Endothelial cell of umbilical vein (primary cell): ENCODE measurements around the gene FAXDC2. TPM values are rescaled to one million over a fixed set of nuclear protein-coding genes. Genes with fewer than 3 reads are reported as not detected.

Experiments used
- BruUV-seq: library from RNA; stranded (reverse); fragments of 400-500 nt; replicated peaks from 2 replicates; lab custom pipeline; 2021; lab: Mats Ljungman, UMichigan
- CTCF ChIA-PET: fragments of 300-600, 350-600 bp; sonication (Branson Sonifier 250); formaldehyde crosslinking; loops from one replicate; lab custom pipeline; 2021; ENCODE audit warnings: antibody characterized with exemption, inconsistent platforms; lab: Charles Lee
- POLR2A ChIA-PET: fragments of 300-600, 350-600 bp; sonication (Branson Sonifier 250); formaldehyde crosslinking; loops from one replicate; lab custom pipeline; 2021; ENCODE audit warnings: antibody characterized with exemption, inconsistent platforms; lab: Charles Lee
- DNase-seq: peaks from one replicate; pipeline ENCODE4 v3.0.0-alpha.2; 2011; ENCODE audit warnings: low read depth, low spot score
- FAIRE-seq: peaks from 2 replicates; lab custom pipeline; 2011; peaks lifted over from hg19 to GRCh38; lab: Jason Lieb, UNC
- H2AFZ ChIP-seq: 2 replicates; pipeline ENCODE4 v1.6.0; 2012; ENCODE audit warnings: low read depth, low read length, control low read depth, inconsistent platforms
- H3K27ac ChIP-seq: 2 replicates; pipeline ENCODE4 v1.5.1; 2011; ENCODE audit warnings: low read depth, mild to moderate bottlenecking, control low read depth, low read length, moderate library complexity; ENCODE audit not compliant: insufficient read depth
- H3K27me3 ChIP-seq, 2 experiments: 2 replicates each; pipeline versions ENCODE4 v1.6.0 to v1.6.1; 2011; ENCODE audit warnings: low read length in 2 of 2, mixed read lengths in 1 of 2; ENCODE audit not compliant: control insufficient read depth in 2 of 2, insufficient read depth in 2 of 2
- H3K36me3 ChIP-seq, 2 experiments: 2 replicates in 1 of 2; 3 replicates in 1 of 2; pipeline ENCODE4 v1.5.1; 2011; ENCODE audit warnings: low read length in 2 of 2, mild to moderate bottlenecking in 1 of 2, moderate library complexity in 1 of 2; ENCODE audit not compliant: control insufficient read depth in 2 of 2, insufficient read depth in 2 of 2; ENCODE audit errors: extremely low read depth in 1 of 2
- H3K4me1 ChIP-seq: 3 replicates; pipeline ENCODE4 v1.5.1; 2011; ENCODE audit warnings: mild to moderate bottlenecking, low read length; ENCODE audit not compliant: control insufficient read depth, insufficient read depth; ENCODE audit errors: extremely low read depth
- H3K4me2 ChIP-seq: 2 replicates; pipeline ENCODE4 v1.6.1; 2011; ENCODE audit warnings: low read length, control low read depth, mixed read lengths; ENCODE audit not compliant: insufficient read depth
- H3K4me3 ChIP-seq, 3 experiments: fragments of 200-600 bp in 1 of 3; sonication (generic), shearing (Covaris generic) in 1 of 3; replicated peaks in 1 of 3; 2 replicates each; pipeline ENCODE4 v1.5.1; 2011 to 2016; ENCODE audit warnings: control low read depth in 3 of 3, low read length in 3 of 3, mild to moderate bottlenecking in 2 of 3, inconsistent platforms in 1 of 3, low read depth in 1 of 3, moderate library complexity in 1 of 3; ENCODE audit not compliant: insufficient read depth in 1 of 3
- H3K79me2 ChIP-seq: 2 replicates; pipeline ENCODE4 v1.6.0; 2012; ENCODE audit warnings: low read length, inconsistent platforms; ENCODE audit not compliant: control insufficient read depth, insufficient read depth
- H3K9ac ChIP-seq: replicated peaks from 2 replicates; pipeline ENCODE3; 2011; ENCODE audit warnings: low read length, control low read depth; ENCODE audit not compliant: insufficient read depth; ENCODE audit errors: extremely low read depth
- H3K9me1 ChIP-seq: replicated peaks from 3 replicates; pipeline ENCODE4 v1.6.0; 2011; ENCODE audit warnings: mild to moderate bottlenecking, low read length; ENCODE audit not compliant: control insufficient read depth, insufficient read depth; ENCODE audit errors: extremely low read depth
- H3K9me3 ChIP-seq: replicated peaks from 2 replicates; pipeline ENCODE4 v1.5.1; 2012; ENCODE audit warnings: low read length, inconsistent platforms; ENCODE audit not compliant: control insufficient read depth, insufficient read depth
- H4K20me1 ChIP-seq: replicated peaks from 2 replicates; pipeline ENCODE3; 2011; ENCODE audit warnings: mild to moderate bottlenecking, low read length; ENCODE audit not compliant: control insufficient read depth, insufficient read depth; ENCODE audit errors: extremely low read depth
- EZH2 ChIP-seq: IDR thresholded peaks from 2 replicates; pipeline ENCODE4 v1.6.1; 2012; ENCODE audit warnings: borderline replicate concordance, low read depth, mild to moderate bottlenecking, moderate library complexity, low read length, inconsistent platforms; ENCODE audit not compliant: severe bottlenecking
- FOS ChIP-seq: IDR thresholded peaks from 2 replicates; pipeline ENCODE4 v1.6.1; 2011; ENCODE audit warnings: mild to moderate bottlenecking, low read length, moderate library complexity, borderline replicate concordance; ENCODE audit not compliant: insufficient read depth
- GATA2 ChIP-seq: IDR thresholded peaks from 2 replicates; pipeline ENCODE4 v1.7.0; 2011; ENCODE audit warnings: low read depth, mild to moderate bottlenecking, moderate library complexity, mixed read lengths, low read length; ENCODE audit not compliant: insufficient read length, insufficient read depth
- JUN ChIP-seq: IDR thresholded peaks from 2 replicates; pipeline ENCODE4 v1.6.1; 2011; ENCODE audit warnings: borderline replicate concordance, low read depth; ENCODE audit not compliant: insufficient read length, insufficient read depth
- MYC ChIP-seq: IDR thresholded peaks from one replicate; pipeline ENCODE4 v1.6.1; 2011; ENCODE audit warnings: mild to moderate bottlenecking, low read depth, low read length
- POLR2A ChIP-seq: IDR thresholded peaks from 2 replicates; pipeline ENCODE4 v1.6.1; 2012; ENCODE audit warnings: low read depth, mild to moderate bottlenecking, control low read depth, low read length
- POLR2AphosphoS5 ChIP-seq: IDR thresholded peaks from 2 replicates; pipeline ENCODE4 v1.6.1; 2012; ENCODE audit warnings: low read depth, mild to moderate bottlenecking, control low read depth, low read length, moderate library complexity; ENCODE audit not compliant: insufficient read depth
- dilution Hi-C: fragments of 300-500 bp; cut with MboI; formaldehyde crosslinking; loops from one replicate; pipeline ENCODE4 v1.15.0; 2019; ENCODE audit warnings: low sequenced_read_pairs; ENCODE audit not compliant: extremely low pct_ligation_motif_present
- intact Hi-C: fragments of 100-400 bp; cut with micrococcal nuclease; formaldehyde crosslinking; loops from one replicate; pipeline ENCODE4 v1.10.0; 2022
- polyA plus RNA-seq, 4 experiments: library from polyadenylated mRNA; depleted of rRNA in 3 of 4; stranded (reverse) in 3 of 4; unstranded in 1 of 4; fragments of >200 nt; gene quantifications; 2 replicates each; pipeline versions ENCODE4 v1.2.1 to v1.2.3, GENCODE V29; 2011 to 2012; ENCODE audit warnings: missing spikeins in 1 of 4
- total RNA-seq: library from RNA; stranded (reverse); gene quantifications from 2 replicates; pipeline ENCODE4 v1.2.3, GENCODE V29; 2021
- TF ChIP-seq, protein P1 (sequence below): IDR thresholded peaks from 2 replicates; pipeline ENCODE4 v1.6.1; 2011; ENCODE audit not compliant: insufficient read depth, insufficient read length
- TF ChIP-seq, protein P2 (sequence below), 2 donors: IDR thresholded peaks; 1 replicate in 1 of 2; 2 replicates in 1 of 2; pipeline ENCODE4 v1.5.1; 2011; ENCODE audit warnings: low read length in 2 of 2, mild to moderate bottlenecking in 2 of 2, moderate library complexity in 2 of 2, control low read depth in 1 of 2, inconsistent platforms in 1 of 2, low read depth in 1 of 2; ENCODE audit not compliant: insufficient read depth in 1 of 2; ENCODE audit errors: extremely low read depth in 1 of 2

Gene FAXDC2
- total and polyA plus RNA-seq, 2 donors (not counting 3 experiments of a cell fraction or from before 2014, with no cell fraction given): 8.3 to 12.0 TPM

DNA sequence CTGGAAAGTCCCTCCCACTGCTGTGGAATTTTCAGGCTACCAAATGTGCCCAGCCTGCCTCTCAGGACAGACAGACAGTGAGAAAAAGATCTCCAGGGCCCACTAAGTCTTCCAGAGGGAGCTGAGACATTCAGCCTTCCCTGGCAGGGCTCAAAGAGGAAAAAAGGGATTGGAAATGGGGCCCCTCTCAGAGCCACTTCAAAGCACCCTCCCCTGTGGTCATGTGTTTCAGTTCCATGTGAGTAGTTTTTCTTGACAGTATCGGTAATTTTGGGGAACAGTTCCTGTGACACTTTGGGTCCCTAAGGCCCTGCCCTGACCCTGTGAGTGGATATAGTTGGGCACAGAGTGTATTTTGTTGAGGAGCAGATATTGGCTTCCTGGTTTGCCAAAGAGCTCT, 70.3 kb downstream of the FAXDC2 start:
- H3K4me2 ChIP-seq: no peak overlapping the region
- peaks cover 3% of the 10 kb centered on the region for H3K9me1 ChIP-seq
- DNase-seq (no peak), FAIRE-seq (no peak)
- no peaks in the 10 kb centered on the region for H3K36me3 ChIP-seq
- TF ChIP-seq POLR2A: no peak
- TF ChIP-seq, protein P1, sequence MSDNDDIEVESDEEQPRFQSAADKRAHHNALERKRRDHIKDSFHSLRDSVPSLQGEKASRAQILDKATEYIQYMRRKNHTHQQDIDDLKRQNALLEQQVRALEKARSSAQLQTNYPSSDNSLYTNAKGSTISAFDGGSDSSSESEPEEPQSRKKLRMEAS: no peak
- TF ChIP-seq FOS: no peak
- no peak for TF ChIP-seq POLR2AphosphoS5
- no peak for TF ChIP-seq MYC
- no peak for TF ChIP-seq JUN
- no peak for TF ChIP-seq EZH2
- TF ChIP-seq, protein P2, sequence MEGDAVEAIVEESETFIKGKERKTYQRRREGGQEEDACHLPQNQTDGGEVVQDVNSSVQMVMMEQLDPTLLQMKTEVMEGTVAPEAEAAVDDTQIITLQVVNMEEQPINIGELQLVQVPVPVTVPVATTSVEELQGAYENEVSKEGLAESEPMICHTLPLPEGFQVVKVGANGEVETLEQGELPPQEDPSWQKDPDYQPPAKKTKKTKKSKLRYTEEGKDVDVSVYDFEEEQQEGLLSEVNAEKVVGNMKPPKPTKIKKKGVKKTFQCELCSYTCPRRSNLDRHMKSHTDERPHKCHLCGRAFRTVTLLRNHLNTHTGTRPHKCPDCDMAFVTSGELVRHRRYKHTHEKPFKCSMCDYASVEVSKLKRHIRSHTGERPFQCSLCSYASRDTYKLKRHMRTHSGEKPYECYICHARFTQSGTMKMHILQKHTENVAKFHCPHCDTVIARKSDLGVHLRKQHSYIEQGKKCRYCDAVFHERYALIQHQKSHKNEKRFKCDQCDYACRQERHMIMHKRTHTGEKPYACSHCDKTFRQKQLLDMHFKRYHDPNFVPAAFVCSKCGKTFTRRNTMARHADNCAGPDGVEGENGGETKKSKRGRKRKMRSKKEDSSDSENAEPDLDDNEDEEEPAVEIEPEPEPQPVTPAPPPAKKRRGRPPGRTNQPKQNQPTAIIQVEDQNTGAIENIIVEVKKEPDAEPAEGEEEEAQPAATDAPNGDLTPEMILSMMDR (IDR thresholded peaks at IDR 0.05; ENCODE audit: extremely low read depth in 1 of 2, insufficient read depth in 1 of 2, low read depth in 1 of 2, low read length in 2 of 2): no peak
- TF ChIP-seq GATA2: no peak
- H3K4me1 ChIP-seq: no peaks in the 10 kb centered on the region
- no peaks in the 10 kb centered on the region for H3K9me3 ChIP-seq
- peaks cover 99% of the 10 kb centered on the region for H3K79me2 ChIP-seq
- no peak overlapping the region for H3K9ac ChIP-seq
- dilution Hi-C loops: no loop called here
- no peak overlapping the region for H2AFZ ChIP-seq
- peaks cover 9% of the 10 kb centered on the region for H4K20me1 ChIP-seq
- H3K27ac ChIP-seq: no peak overlapping the region
- CTCF ChIA-PET: no interaction called here
- intact Hi-C loops: no loop called here
- no peaks in the 10 kb centered on the region for H3K27me3 ChIP-seq
- POLR2A ChIA-PET: no interaction called here
- no peak overlapping the region for H3K4me3 ChIP-seq
- no TSS peak for BruUV-seq
